H1 (cell line): ENCODE measurements around the gene MAP3K15. TPM values are rescaled to one million over a fixed set of nuclear protein-coding genes. Genes with fewer than 3 reads are reported as not detected.

Experiments used
- CTCF ChIA-PET: fragments of 300-600 bp; sonication (Branson Sonifier 250); formaldehyde crosslinking; loops from one replicate; lab custom pipeline; 2021; ENCODE audit not compliant: partially characterized antibody; lab: Charles Lee
- POLR2A ChIA-PET: fragments of 300-600 bp; sonication (Branson Sonifier 250); formaldehyde crosslinking; loops from one replicate; lab custom pipeline; 2021; ENCODE audit warnings: inconsistent platforms; ENCODE audit not compliant: partially characterized antibody; lab: Charles Lee
- DNase-seq, 2 experiments: peaks; one replicate each; pipeline versions ENCODE4 v3.0.0 to v3.0.0-alpha.2; 2010 to 2022; ENCODE audit warnings: low spot score in 2 of 2, low read depth in 1 of 2, mixed read lengths in 1 of 2
- FAIRE-seq: peaks from 2 replicates; lab custom pipeline; 2011; peaks lifted over from hg19 to GRCh38; lab: Jason Lieb, UNC
- H2AFZ ChIP-seq: 2 replicates; pipeline ENCODE4 v1.8.1; 2012; ENCODE audit warnings: low read length, inconsistent platforms
- H2AK5ac ChIP-seq: 2 replicates; pipeline ENCODE4 v1.6.1; 2013; ENCODE audit warnings: low read depth, low read length
- H2BK120ac ChIP-seq: replicated peaks from 2 replicates; pipeline ENCODE3; 2013; ENCODE audit warnings: low read depth, low read length, inconsistent platforms
- H2BK12ac ChIP-seq: 2 replicates; pipeline ENCODE4 v1.6.1; 2013; ENCODE audit warnings: low read depth, low read length
- H2BK15ac ChIP-seq: 2 replicates; pipeline ENCODE4 v1.6.1; 2013; ENCODE audit warnings: low read length
- H2BK20ac ChIP-seq: 2 replicates; pipeline ENCODE4 v1.6.1; 2013; ENCODE audit warnings: low read length
- H2BK5ac ChIP-seq: 2 replicates; pipeline ENCODE4 v1.6.1; 2013; ENCODE audit warnings: low read depth, low read length
- H3K14ac ChIP-seq: 2 replicates; pipeline ENCODE4 v1.6.1; 2013; ENCODE audit warnings: inconsistent platforms; ENCODE audit not compliant: insufficient read length
- H3K18ac ChIP-seq: 2 replicates; pipeline ENCODE4 v1.6.1; 2013; ENCODE audit warnings: low read length; ENCODE audit errors: extremely low read depth
- H3K23ac ChIP-seq: 2 replicates; pipeline ENCODE4 v1.6.1; 2013; ENCODE audit warnings: inconsistent platforms; ENCODE audit not compliant: insufficient read length
- H3K23me2 ChIP-seq: 2 replicates; pipeline ENCODE4 v1.6.1; 2013; ENCODE audit warnings: low read depth, low read length
- H3K27ac ChIP-seq: 2 replicates; pipeline ENCODE4 v1.6.1; 2011; ENCODE audit warnings: low read depth, low read length, inconsistent platforms
- H3K27me3 ChIP-seq, 4 experiments: replicated peaks in 1 of 4; 1 replicate in 1 of 4; 2 replicates in 3 of 4; pipeline versions ENCODE4 v1.6.1 to v1.8.1; 2011 to 2013; ENCODE audit warnings: low read length in 3 of 4, mild to moderate bottlenecking in 3 of 4, inconsistent platforms in 2 of 4, mixed read lengths in 2 of 4, moderate library complexity in 1 of 4; ENCODE audit not compliant: control insufficient read depth in 3 of 4, insufficient read depth in 3 of 4; ENCODE audit errors: extremely low read depth in 1 of 4
- H3K36me3 ChIP-seq, 4 experiments: 2 replicates each; pipeline versions ENCODE4 v1.6.1 to v1.8.1; 2011 to 2013; ENCODE audit warnings: mild to moderate bottlenecking in 4 of 4, low read length in 3 of 4, moderate library complexity in 2 of 4, control low read depth in 1 of 4, inconsistent platforms in 1 of 4; ENCODE audit not compliant: insufficient read depth in 4 of 4, control insufficient read depth in 2 of 4
- H3K4ac ChIP-seq: replicated peaks from 2 replicates; pipeline ENCODE3; 2013; ENCODE audit warnings: low read length, low read depth, mixed read lengths, inconsistent platforms; ENCODE audit not compliant: insufficient read length
- H3K4me1 ChIP-seq, 4 experiments: replicated peaks in 1 of 4; 1 replicate in 1 of 4; 2 replicates in 3 of 4; pipeline versions ENCODE4 v1.6.1 to v1.8.1; 2011 to 2013; ENCODE audit warnings: low read length in 3 of 4, inconsistent platforms in 2 of 4, mixed read lengths in 1 of 4; ENCODE audit not compliant: insufficient read depth in 4 of 4, control insufficient read depth in 3 of 4
- H3K4me2 ChIP-seq, 2 experiments: 2 replicates each; pipeline versions ENCODE4 v1.6.1 to v1.8.1; 2011 to 2013; ENCODE audit warnings: low read depth in 2 of 2, low read length in 2 of 2, control low read depth in 1 of 2, inconsistent platforms in 1 of 2, mild to moderate bottlenecking in 1 of 2; ENCODE audit not compliant: insufficient read depth in 1 of 2
- H3K4me3 ChIP-seq, 4 experiments: fragments of 200-600, 300-600 bp in 1 of 4; sonication (generic), shearing (Covaris generic), sonication (Bioruptor Twin) in 1 of 4; 2 replicates each; pipeline versions ENCODE4 v1.5.1 to v1.8.1; 2011 to 2016; ENCODE audit warnings: low read length in 4 of 4, low read depth in 3 of 4, control low read depth in 2 of 4, inconsistent platforms in 2 of 4, mild to moderate bottlenecking in 2 of 4, mixed read lengths in 1 of 4, moderate library complexity in 1 of 4; ENCODE audit not compliant: insufficient read depth in 2 of 4; ENCODE audit errors: extremely low read depth in 1 of 4
- H3K56ac ChIP-seq: replicated peaks from 2 replicates; pipeline ENCODE3; 2013; ENCODE audit warnings: low read depth, mild to moderate bottlenecking, mixed read lengths, low read length, inconsistent platforms; ENCODE audit not compliant: insufficient read length
- H3K79me1 ChIP-seq: 2 replicates; pipeline ENCODE4 v1.6.1; 2013; ENCODE audit warnings: low read depth, low read length, control low read depth
- H3K79me2 ChIP-seq, 2 experiments: 2 replicates each; pipeline versions ENCODE4 v1.6.1 to v1.8.1; 2012 to 2013; ENCODE audit warnings: low read length in 2 of 2, mild to moderate bottlenecking in 2 of 2, inconsistent platforms in 1 of 2; ENCODE audit not compliant: insufficient read depth in 2 of 2, control insufficient read depth in 1 of 2
- H3K9ac ChIP-seq, 4 experiments: replicated peaks in 1 of 4; 1 replicate in 1 of 4; 2 replicates in 3 of 4; pipeline versions ENCODE4 v1.6.1 to v1.8.1; 2011 to 2013; ENCODE audit warnings: low read depth in 3 of 4, low read length in 3 of 4, control low read depth in 2 of 4, mild to moderate bottlenecking in 2 of 4, moderate library complexity in 2 of 4, inconsistent platforms in 1 of 4; ENCODE audit errors: extremely low read depth in 1 of 4
- H3K9me3 ChIP-seq, 2 experiments: 2 replicates each; pipeline versions ENCODE4 v1.6.1 to v1.8.1; 2012 to 2013; ENCODE audit warnings: mild to moderate bottlenecking in 2 of 2, moderate library complexity in 2 of 2, control low read depth in 1 of 2, inconsistent platforms in 1 of 2, low read depth in 1 of 2, low read length in 1 of 2, mixed read lengths in 1 of 2; ENCODE audit not compliant: insufficient read depth in 2 of 2
- H4K20me1 ChIP-seq, 2 experiments: replicated peaks in 1 of 2; 2 replicates each; pipeline versions ENCODE3 to v1.8.1; 2011 to 2013; ENCODE audit warnings: inconsistent platforms in 2 of 2, low read length in 2 of 2, mild to moderate bottlenecking in 1 of 2; ENCODE audit not compliant: insufficient read depth in 2 of 2, control insufficient read depth in 1 of 2
- H4K5ac ChIP-seq: 2 replicates; pipeline ENCODE4 v1.6.1; 2013; ENCODE audit warnings: low read length, low read depth, mixed read lengths, inconsistent platforms; ENCODE audit not compliant: insufficient read length
- H4K8ac ChIP-seq: 2 replicates; pipeline ENCODE4 v1.8.0; 2013; ENCODE audit warnings: mild to moderate bottlenecking, moderate library complexity, low read length, inconsistent platforms; ENCODE audit not compliant: insufficient read depth; ENCODE audit errors: extremely low read depth
- H4K91ac ChIP-seq: replicated peaks from 2 replicates; pipeline ENCODE3; 2013; ENCODE audit warnings: low read length, mixed read lengths, inconsistent platforms; ENCODE audit not compliant: insufficient read length
- ATF3 ChIP-seq: IDR thresholded peaks from 2 replicates; pipeline ENCODE4 v1.6.1; 2011; ENCODE audit warnings: low read depth, mild to moderate bottlenecking, low read length; ENCODE audit not compliant: insufficient read depth
- BACH1 ChIP-seq: IDR thresholded peaks from 2 replicates; pipeline ENCODE4 v1.6.1; 2012; ENCODE audit warnings: low read length, improper control_type of control experiment
- CBX8 ChIP-seq: fragments of 300-800, 300-1000 bp; sonication (generic); IDR thresholded peaks from 2 replicates; pipeline ENCODE4 v1.7.1; 2016; ENCODE audit warnings: low read depth, low read length, borderline replicate concordance
- CREB1 ChIP-seq: IDR thresholded peaks from 2 replicates; pipeline ENCODE4 v1.6.1; 2012; ENCODE audit warnings: inconsistent platforms
- CTBP2 ChIP-seq: IDR thresholded peaks from 2 replicates; pipeline ENCODE4 v1.7.0; 2011; ENCODE audit warnings: borderline replicate concordance, mild to moderate bottlenecking, moderate library complexity, mixed read lengths, low read length; ENCODE audit not compliant: insufficient read depth, insufficient read length
- GABPA ChIP-seq: IDR thresholded peaks from 2 replicates; pipeline ENCODE4 v1.6.1; 2011; ENCODE audit warnings: mild to moderate bottlenecking, low read length, moderate library complexity, borderline replicate concordance; ENCODE audit not compliant: insufficient read depth
- NANOG ChIP-seq: IDR thresholded peaks from 2 replicates; pipeline ENCODE4 v1.6.1; 2011; ENCODE audit warnings: low read length, low read depth, mild to moderate bottlenecking, inconsistent platforms; ENCODE audit not compliant: insufficient read depth, poor library complexity, severe bottlenecking
- NRF1 ChIP-seq: IDR thresholded peaks from 2 replicates; pipeline ENCODE4 v1.6.1; 2011; ENCODE audit warnings: mild to moderate bottlenecking, low read depth, low read length, improper control_type of control experiment
- PHF8 ChIP-seq: fragments of 200-600 bp; sonication (generic); conservative IDR thresholded peaks from 2 replicates; pipeline ENCODE4 v1.7.1; 2012; ENCODE audit warnings: low read depth, mild to moderate bottlenecking, inconsistent platforms, low read length, moderate library complexity
- SAP30 ChIP-seq: fragments of 300-600 bp; sonication (generic); IDR thresholded peaks from 2 replicates; pipeline ENCODE4 v1.7.1; 2012; ENCODE audit warnings: low read length, moderate library complexity, mild to moderate bottlenecking, inconsistent platforms; ENCODE audit not compliant: insufficient read depth, insufficient replicate concordance
- SP2 ChIP-seq: IDR thresholded peaks from 2 replicates; pipeline ENCODE4 v1.6.1; 2012; ENCODE audit warnings: mild to moderate bottlenecking, low read length, inconsistent platforms
- TCF12 ChIP-seq: IDR thresholded peaks from 2 replicates; pipeline ENCODE4 v1.6.1; 2011; ENCODE audit warnings: low read depth, mild to moderate bottlenecking, low read length
- TEAD4 ChIP-seq: IDR thresholded peaks from 2 replicates; pipeline ENCODE4 v1.6.1; 2012; ENCODE audit warnings: low read depth, low read length, inconsistent platforms, mixed read lengths
- YY1 ChIP-seq: IDR thresholded peaks from 2 replicates; pipeline ENCODE4 v1.6.1; 2011; ENCODE audit warnings: low read depth, mild to moderate bottlenecking, low read length
- ZNF274 ChIP-seq: IDR thresholded peaks from 2 replicates; pipeline ENCODE4 v1.7.0; 2012; ENCODE audit warnings: low read length, borderline replicate concordance; ENCODE audit errors: extremely low read depth
- WGBS, 2 experiments: shearing (Covaris generic) in 1 of 2; methylation state at CpG; one replicate each; pipeline versions ENCODE4 v1.1.6 to v1.1.7; 2013 to 2015; ENCODE audit warnings: low lambda C conversion rate in 2 of 2, mixed read lengths in 2 of 2, inconsistent platforms in 1 of 2, low coverage in 1 of 2, missing lambda C conversion rate in 1 of 2; ENCODE audit not compliant: insufficient replicate concordance in 2 of 2, insufficient coverage in 1 of 2, insufficient read length in 1 of 2; ENCODE audit errors: extremely low coverage in 1 of 2, missing lambda C conversion rate in 1 of 2; 5-methylcytosine and 5-hydroxymethylcytosine counted together
- polyA plus RNA-seq, 7 experiments: library from polyadenylated mRNA; depleted of rRNA in 3 of 7; stranded (reverse) in 5 of 7; unstranded in 2 of 7; fragments of >200 nt in 5 of 7; fragments of 200-250 nt in 2 of 7; gene quantifications; 1 replicate in 5 of 7; 2 replicates in 1 of 7; 4 replicates in 1 of 7; pipeline versions ENCODE4 v1.2.1 to v1.2.3, GENCODE V29; 2011 to 2013; ENCODE audit warnings: missing spikeins in 2 of 7, mixed read lengths in 2 of 7
- total RNA-seq: library from RNA; stranded (reverse); fragmentation: NEBNext Ultra II Directional; extraction: Animal tissue kit (Norgen Biotek cat#: 25700); gene quantifications from 2 replicates; pipeline ENCODE4 v1.2.1, GENCODE V29; 2021

The MAP3K15 gene
- total and polyA plus RNA-seq, 2 of the 8 experiments (the other 6 are each of a cell fraction or from before 2014, with no cell fraction given): 1.8 to 2.4 TPM

- Histone ChIP-seq H3K79me2 (no peaks in the 10 kb centered on the region), H2BK15ac (no peak overlapping the region), H3K27me3 (no peaks in the 10 kb centered on the region), H2AK5ac (no peak overlapping the region), H2BK12ac (no peak overlapping the region), H3K4me3 (no peak overlapping the region), H3K56ac (no peak overlapping the region), H4K91ac (no peak overlapping the region), H3K36me3 (no peaks in the 10 kb centered on the region), H2BK20ac (no peak overlapping the region), H3K9me3 (no peaks in the 10 kb centered on the region), H2BK120ac (no peak overlapping the region), H3K4me1 (no peaks in the 10 kb centered on the region), H4K8ac (no peak overlapping the region), H3K79me1 (no peaks in the 10 kb centered on the region), H2BK5ac (no peak overlapping the region), H3K4ac (no peak overlapping the region), H3K23me2 (no peaks in the 10 kb centered on the region), H3K23ac (no peak overlapping the region), H3K18ac (no peak overlapping the region), H4K5ac (no peak overlapping the region), H3K4me2 (no peak overlapping the region), H2AFZ (no peak overlapping the region), H4K20me1 (no peaks in the 10 kb centered on the region), H3K9ac (no peak overlapping the region), H3K27ac (no peak overlapping the region), H3K14ac (no peak overlapping the region)
- 89% methylated on average over 1 of the region's 1 CpG; no CpG with 5 or more reads in 1 of the 2 experiments for WGBS, 2 experiments
- POLR2A ChIA-PET: no interaction called here
- no peak for FAIRE-seq
- CTCF ChIA-PET: no interaction called here
- DNase-seq: no peak
- TF ChIP-seq ZNF274: no peak
- TF ChIP-seq CBX8: no peak
- no peak for TF ChIP-seq GABPA
- no peak for TF ChIP-seq SAP30
- no peak for TF ChIP-seq SP2
- TF ChIP-seq NRF1: no peak
- TF ChIP-seq TCF12: no peak
- TF ChIP-seq NANOG: no peak
- TF ChIP-seq PHF8: no peak
- no peak for TF ChIP-seq YY1
- no peak for TF ChIP-seq BACH1
- no peak for TF ChIP-seq CTBP2
- no peak for TF ChIP-seq ATF3
- TF ChIP-seq TEAD4: no peak
- TF ChIP-seq CREB1: no peak
Observed at GRCh38 chrX:19462879-19463278, 52.4 kb downstream of the MAP3K15 start.
